SIG-M5 (cell line): Measurements from ENCODE around the gene CHSY3.

ENCODE experiments used
- DNase-seq: peaks from one replicate; lab custom pipeline; 2025; lab: John Stamatoyannopoulos, UW

The CHSY3 gene

DNA sequence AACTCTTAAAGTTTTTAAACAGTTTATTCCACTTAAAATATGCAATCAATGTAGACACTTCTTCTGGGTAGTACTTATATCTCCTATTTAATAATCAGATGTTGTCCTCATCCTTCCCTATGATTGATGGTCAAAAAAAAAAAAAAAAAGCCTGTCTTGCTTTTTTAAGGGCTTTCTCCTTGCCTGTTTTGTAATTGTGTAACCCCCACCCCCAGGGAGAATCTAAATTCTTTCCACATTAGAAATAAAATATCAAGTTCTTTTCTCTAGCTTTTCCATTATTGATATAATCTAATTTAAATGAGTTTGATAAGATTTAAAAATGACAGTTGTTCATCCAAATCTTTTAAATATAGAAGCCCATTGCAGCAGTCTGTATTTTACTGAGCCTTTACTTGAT is 119.7 kb downstream of the CHSY3 start:
- DNase-seq, result no peak

- no peak for DNase-seq
Observed at GRCh38 chr5:130025511-130025910, 121.2 kb downstream of the CHSY3 start.

DNA sequence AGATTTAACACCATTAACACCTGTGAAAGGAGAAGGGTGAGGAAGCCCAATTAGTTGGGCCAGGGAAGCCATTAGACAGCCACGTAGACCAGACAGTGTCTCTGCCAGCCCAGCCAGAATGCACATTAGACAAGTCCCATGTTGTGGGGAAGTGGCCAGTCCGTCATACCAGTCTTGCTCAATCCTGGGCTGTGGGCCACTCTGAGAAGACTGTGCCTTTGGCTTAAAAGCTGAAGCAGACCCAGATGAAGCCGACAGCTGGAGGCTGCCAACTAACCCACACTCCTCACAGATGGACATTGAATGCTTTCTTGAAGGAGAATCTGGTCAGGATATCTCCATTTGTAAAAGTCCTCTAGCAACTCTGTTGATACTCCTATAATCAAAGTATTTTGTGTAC is 128.5 kb downstream of the CHSY3 start:
- DNase-seq, result no peak

DNA sequence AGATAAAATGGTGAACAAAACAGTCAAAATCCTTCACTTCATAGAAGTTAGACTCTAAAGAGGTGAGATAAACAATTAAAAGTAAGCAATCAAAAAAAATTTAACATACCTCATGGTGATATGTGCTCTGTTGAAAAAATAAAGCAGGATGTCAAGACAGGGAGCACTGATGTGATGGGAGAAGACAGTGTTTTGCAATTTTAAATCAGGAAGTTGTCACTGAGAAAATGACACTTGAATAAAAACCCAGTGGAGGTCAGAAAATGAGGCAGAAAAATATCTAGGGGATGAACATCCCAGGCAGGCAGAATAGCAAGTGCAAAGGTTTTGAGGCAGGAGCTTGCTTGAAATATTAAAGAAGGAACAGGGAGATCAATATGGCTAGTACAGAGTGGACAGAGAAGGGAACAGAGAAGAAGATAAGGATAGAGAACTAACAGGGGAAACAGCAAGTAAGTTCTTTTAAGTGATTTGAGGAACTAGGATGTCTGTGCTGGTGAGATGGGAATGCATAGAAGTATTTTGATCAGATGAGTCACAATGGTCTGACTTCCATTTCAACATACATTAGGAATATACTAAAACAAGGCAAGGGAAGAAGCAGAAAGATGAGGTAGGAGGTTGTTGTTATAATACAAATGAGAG is 130.4 kb downstream of the CHSY3 start:
- no peak for DNase-seq

GRCh38 chr5:130035388-130035787 is 131.1 kb downstream of the CHSY3 start:
- DNase-seq, result no peak

DNA sequence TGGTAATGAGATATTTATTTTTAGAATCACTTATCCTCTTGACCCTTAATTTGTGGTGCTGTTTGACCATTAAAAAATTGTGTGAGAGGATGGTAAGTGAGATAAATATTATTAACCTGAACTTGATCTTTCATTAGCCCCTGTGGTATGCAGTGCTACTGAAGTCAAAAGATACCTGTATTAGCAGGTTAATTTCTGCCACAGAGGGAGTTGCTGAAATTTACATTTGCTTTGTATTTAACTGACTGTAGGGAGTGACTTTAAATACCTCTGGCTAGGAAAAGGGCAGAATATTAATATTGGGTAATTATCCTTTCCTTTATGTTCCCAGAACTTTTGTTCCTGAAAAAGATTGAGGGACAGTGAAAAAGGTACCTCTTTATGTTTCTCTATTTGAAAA is 133.6 kb downstream of the CHSY3 start:
- no peak for DNase-seq

DNA sequence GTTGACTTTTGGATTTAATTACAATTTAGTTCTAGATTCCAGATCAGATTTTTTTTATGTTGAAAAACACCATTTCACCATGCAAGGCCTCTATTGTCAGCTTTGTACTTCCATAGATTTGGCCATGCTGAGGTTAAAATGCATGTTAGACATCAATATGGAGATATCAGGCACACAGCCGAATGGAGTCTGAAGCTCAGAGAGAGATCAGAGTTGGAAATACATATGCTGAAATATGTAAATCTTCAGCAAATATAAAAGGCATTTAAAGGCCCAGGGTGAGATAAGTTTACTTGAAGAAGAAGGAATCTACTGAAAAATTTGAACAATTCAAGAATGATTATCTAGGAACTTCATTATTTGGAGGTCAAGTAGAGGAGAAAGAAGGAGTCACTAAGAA is 139.6 kb downstream of the CHSY3 start:
- no peak for DNase-seq

DNA sequence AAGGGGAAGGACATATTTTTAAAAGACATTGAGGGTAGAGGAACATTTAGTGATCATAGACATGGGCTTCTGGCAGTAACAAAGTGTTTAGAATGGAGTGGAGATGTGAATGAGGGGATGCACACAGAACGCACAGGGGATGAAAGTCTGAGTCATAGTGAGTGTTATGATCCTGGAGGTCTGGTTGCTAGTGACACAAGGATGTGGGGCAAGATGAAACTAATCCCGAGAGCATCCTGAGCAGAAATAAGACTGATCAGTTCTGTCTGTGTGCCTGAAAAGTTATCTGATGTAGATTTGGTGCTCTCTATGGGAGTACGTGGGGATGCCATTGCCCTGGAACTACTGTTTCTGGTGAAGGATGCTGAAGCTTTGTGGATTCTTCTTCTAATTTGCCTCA is 141.1 kb downstream of the CHSY3 start:
- no peak for DNase-seq

GRCh38 chr5:130050585-130050984 is 146.3 kb downstream of the CHSY3 start:
- DNase-seq, result no peak

DNA sequence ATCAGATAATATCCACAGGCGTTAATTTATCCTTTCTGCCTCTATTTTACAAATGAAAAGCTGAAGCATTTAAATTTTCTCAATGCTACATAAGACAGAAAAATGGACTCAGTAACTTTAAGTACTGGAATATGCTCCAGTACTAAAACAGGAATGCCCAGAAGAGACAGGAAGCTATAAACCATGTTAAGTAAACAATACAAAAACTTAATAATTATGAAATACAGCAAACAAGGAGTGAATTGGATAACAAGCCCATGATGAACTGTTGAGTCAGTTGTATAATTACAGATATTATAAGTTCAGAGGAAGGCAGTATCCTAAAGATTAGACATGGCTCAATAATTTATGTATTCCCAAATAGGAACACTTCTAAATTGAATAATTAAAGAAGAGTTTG is 148.5 kb downstream of the CHSY3 start:
- DNase-seq, result no peak

DNA sequence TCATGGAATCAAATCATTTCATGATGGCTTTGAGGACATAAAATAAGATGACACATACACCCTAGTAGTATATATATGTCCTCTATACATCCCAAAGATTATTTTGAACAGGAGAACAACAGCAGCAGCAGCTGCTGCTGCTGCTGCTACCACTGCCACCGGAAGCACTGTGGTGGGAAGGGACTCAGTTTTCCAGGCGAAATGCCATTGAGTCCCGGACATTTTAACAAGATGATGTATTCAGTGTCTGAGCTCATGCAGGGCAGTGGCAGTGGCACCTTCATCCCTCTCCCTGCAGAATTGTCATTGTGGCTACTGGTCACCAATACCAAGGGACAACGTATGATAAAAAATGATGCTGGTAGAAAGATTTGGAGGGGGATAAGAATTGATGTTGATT is 151.3 kb downstream of the CHSY3 start:
- DNase-seq, result no peak

DNA sequence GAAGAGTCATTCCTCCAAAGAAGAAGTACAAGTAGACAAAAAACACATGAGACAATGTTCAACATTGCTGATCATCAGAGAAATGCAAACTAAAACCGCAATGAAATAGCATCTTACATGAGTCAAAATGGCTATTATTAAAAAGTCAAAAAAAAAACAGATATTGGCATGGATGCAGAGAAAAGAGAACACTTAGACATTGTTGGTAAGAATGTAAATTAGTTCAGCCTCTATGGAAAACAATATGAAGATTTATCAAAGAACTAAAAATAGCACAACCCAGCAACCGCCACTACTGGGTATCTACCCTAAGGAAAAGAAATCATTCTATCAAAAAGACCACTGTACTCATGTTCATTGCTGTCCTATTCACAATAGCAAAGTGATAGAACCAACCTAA is 157.5 kb downstream of the CHSY3 start:
- no peak for DNase-seq

DNA sequence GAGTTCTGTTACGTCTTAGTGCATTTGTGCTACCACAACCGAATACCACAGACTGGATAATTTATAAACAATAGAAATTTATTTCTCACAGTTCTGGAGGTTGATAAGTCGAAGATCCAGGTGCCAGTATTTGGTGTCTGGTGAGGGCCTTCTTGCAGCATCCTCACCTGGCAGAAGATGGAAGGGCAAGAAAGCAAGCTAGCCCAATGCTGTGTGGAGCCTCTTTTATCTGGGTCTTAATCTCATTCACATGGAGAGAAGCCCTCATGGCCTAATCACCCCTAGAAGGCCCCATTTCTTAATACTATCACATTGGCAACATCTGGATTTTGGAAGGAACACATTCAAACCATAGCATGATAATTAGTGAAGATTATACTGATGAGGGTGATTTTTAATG is 159.3 kb downstream of the CHSY3 start:
- no peak for DNase-seq

DNA sequence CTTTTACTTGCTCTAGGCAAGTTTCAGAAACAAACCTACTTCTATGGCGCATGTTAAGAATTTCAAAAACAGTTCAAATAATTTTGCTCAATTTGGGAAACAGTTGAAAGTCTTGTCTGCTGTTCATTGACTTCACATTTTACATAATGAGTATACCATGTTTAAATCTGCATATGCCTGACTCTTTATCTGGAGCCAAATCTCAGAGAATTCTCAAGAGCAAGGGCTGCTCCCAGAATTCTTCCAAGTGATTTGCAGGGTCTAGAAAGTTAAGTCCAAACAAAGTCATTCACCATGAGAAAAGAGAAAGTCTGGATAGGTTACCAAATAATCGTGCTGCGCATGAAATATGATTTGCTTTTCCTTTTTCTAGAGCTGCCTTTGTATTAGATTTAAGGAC is 160.2 kb downstream of the CHSY3 start:
- no peak for DNase-seq

DNA sequence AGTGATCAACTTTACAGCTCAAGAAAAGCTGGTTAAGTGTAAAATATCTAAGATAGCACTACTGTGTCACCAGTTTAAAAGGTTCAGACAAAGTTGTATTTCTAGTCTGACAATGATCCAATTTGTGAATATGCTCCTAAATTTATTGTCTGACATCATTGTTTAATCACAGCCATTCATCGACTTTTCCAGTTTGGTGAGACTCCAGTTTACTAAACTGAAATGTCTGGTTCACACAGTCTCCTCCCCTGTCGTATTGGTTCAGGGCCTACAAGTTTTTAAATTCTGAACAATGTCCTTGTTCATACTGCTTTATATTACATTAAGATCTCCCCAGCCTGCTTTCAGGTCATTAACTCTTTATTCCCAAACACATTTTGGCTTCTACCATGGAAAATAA is 161.4 kb downstream of the CHSY3 start:
- DNase-seq, result no peak

GRCh38 chr5:130066644-130067043 is 162.4 kb downstream of the CHSY3 start:
- DNase-seq, result no peak

DNA sequence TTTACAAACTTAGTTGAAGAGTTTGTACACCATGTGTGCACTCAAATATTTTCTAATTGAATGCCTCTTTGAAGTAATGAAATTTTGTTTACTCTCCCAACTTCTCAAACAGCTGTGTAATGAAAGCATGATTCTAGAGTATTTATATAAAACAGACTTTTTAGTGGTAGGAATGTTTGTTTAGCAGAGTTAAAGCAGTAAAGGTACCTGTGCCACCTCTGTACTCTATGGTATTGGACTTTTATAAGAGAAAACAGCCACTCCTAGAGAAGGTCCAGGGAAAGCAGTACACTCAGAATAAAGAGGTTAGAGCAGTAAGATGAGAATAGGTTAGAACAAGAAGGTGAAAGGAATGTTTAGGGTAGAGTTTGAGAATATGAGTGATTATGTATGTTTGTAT is 163.1 kb downstream of the CHSY3 start:
- no peak for DNase-seq

DNA sequence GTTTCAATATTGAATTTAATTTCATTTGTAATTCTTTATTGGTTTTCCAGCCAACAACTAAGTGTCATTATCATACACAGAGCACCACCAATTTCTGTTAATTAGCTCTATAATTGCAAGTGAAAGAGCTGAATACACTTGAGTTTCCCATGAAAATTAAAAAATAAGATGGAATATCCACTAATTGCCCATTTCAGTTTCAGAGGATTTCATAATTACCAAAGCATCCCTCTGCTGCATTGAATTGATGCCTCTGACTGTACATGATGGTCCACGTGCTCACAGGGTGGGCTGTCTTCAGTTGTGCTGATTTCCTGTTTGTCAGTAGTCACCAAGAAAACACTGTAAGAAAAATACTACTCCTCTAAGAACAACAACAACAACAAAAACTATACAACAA is 163.8 kb downstream of the CHSY3 start:
- DNase-seq, result no peak

DNA sequence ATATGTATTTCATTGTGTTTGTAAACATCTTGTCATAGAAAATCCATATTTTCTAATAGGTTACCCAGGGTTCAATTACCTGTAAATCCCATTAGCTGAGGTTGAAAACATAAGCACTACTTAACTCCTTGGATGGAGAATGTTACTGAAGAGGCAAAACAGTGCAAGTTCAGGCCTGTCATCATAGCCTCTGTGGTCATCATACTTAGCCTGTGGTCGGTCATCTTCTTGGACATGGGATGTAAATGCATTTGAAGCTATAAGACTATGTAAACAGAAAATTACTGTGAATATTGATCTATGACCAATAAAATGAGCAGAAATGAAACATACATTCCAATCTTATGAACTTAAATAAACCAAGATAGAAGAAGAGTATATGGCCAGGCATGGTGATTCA is 164.7 kb downstream of the CHSY3 start:
- DNase-seq, result no peak

DNA sequence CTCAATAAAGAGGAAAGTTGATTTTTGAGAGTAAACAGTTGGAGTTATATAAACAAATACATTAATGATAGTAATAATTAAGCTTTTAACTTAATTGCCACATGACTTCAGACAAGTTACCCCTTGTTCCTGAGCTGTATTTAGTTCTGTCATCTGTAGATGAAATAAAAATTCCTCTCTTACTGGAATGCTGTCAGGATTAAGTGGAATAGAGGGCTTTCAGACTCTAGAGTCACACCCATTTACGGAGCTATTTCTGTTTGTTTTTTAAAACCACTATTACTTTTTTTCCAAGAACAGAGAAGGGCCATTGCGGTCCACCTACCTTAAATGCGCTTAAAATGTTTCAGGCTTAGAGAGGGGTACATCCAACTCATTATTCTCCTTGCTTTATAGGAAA is 170.6 kb downstream of the CHSY3 start:
- DNase-seq, result no peak

GRCh38 chr5:130077007-130077406 is 172.7 kb downstream of the CHSY3 start:
- DNase-seq, result no peak

DNA sequence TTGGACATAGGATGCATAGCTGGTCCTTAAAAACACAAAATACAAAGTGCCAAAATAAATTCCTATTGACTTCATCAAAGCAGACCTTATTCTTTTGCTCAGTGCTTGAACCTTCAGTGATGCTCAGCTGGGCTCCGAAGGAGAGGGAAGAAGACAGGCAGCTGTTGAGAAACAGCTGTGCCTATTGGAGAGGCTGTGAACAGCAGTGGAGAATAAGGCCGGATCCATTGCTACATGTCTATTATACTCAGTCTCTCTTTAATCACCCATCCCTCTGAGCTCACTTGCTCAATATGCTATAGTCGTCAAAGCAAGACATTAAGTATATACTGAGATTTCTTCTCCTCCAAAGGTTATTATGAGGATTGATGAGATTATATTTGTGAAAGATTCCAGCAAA is 174.4 kb downstream of the CHSY3 start:
- no peak for DNase-seq

- DNase-seq, result no peak
Observed at GRCh38 chr5:130090569-130091270, 186.5 kb downstream of the CHSY3 start.

GRCh38 chr5:130092991-130093390 is 188.7 kb downstream of the CHSY3 start:
- no peak for DNase-seq
